Suprapubic skin (tissue), 4 donors: ENCODE data around the gene RB1. TPM values are rescaled to one million over a fixed set of nuclear protein-coding genes. Genes with fewer than 3 reads are reported as not detected.

Experiments
- DNase-seq, 2 donors: peaks; one replicate each; pipeline ENCODE4 v3.0.0-alpha.2; 2019; ENCODE audit warnings: low spot score in 2 of 2
- H3K27ac ChIP-seq: fragments of 200-600 bp; sonication (generic); one replicate; pipeline ENCODE4 v1.5.1; 2019
- H3K27me3 ChIP-seq: fragments of 200-600 bp; sonication (generic); one replicate; pipeline ENCODE4 v1.5.1; 2019
- H3K36me3 ChIP-seq: fragments of 200-600 bp; sonication (generic); one replicate; pipeline ENCODE4 v1.5.1; 2019
- H3K4me1 ChIP-seq: fragments of 200-600 bp; sonication (generic); one replicate; pipeline ENCODE4 v1.5.1; 2019
- H3K4me3 ChIP-seq: fragments of 200-600 bp; sonication (generic); one replicate; pipeline ENCODE4 v1.5.1; 2019; ENCODE audit warnings: mild to moderate bottlenecking
- H3K9me3 ChIP-seq: fragments of 200-600 bp; sonication (generic); one replicate; pipeline ENCODE4 v1.5.1; 2019
- EP300 ChIP-seq: sonication (generic); formaldehyde crosslinking; IDR thresholded peaks from one replicate; pipeline ENCODE4 v1.6.1; 2017; ENCODE audit warnings: antibody characterized with exemption
- POLR2A ChIP-seq, 2 donors: fragments of 450-650 bp; IDR thresholded peaks; one replicate each; pipeline ENCODE4 v1.6.1; 2017; ENCODE audit warnings: antibody characterized with exemption in 2 of 2, mild to moderate bottlenecking in 2 of 2, moderate library complexity in 2 of 2
- POLR2AphosphoS5 ChIP-seq, 3 donors: sonication (generic); formaldehyde crosslinking; IDR thresholded peaks; one replicate each; pipeline ENCODE4 v1.6.1; 2017; ENCODE audit warnings: antibody characterized with exemption in 3 of 3
- WGBS: methylation state at CpG from one replicate; pipeline ENCODE4 v1.1.5; 2018; 5-methylcytosine and 5-hydroxymethylcytosine counted together
- total RNA-seq, 4 donors: library from RNA; depleted of rRNA; stranded (reverse); fragments of >200 nt; gene quantifications; one replicate each; pipeline ENCODE4 v1.1.0, GENCODE V29; 2016
- TF ChIP-seq, protein P1 (sequence below), 2 donors: fragments of 200-600 bp in 1 of 2; fragments of 450-650 bp in 1 of 2; sonication (generic) in 1 of 2; IDR thresholded peaks; one replicate each; pipeline ENCODE4 v1.5.1; 2016 to 2019; ENCODE audit warnings: antibody characterized with exemption in 2 of 2, mild to moderate bottlenecking in 1 of 2, moderate library complexity in 1 of 2

RB1 gene
- 10 to 100 TPM; 18.0 to 31.5 (median 20.7) TPM for total RNA-seq

DNA sequence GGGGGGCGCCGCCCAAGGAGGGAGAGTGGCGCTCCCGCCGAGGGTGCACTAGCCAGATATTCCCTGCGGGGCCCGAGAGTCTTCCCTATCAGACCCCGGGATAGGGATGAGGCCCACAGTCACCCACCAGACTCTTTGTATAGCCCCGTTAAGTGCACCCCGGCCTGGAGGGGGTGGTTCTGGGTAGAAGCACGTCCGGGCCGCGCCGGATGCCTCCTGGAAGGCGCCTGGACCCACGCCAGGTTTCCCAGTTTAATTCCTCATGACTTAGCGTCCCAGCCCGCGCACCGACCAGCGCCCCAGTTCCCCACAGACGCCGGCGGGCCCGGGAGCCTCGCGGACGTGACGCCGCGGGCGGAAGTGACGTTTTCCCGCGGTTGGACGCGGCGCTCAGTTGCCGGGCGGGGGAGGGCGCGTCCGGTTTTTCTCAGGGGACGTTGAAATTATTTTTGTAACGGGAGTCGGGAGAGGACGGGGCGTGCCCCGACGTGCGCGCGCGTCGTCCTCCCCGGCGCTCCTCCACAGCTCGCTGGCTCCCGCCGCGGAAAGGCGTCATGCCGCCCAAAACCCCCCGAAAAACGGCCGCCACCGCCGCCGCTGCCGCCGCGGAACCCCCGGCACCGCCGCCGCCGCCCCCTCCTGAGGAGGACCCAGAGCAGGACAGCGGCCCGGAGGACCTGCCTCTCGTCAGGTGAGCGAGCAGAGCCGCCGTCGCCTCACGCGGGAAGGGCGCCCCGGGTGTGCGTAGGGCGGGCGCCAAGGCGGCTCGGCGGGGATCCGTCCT lies at the start of gene RB1:
TSS of gene RB1 (plus strand) at position 393 of the 784 bp plus-strand sequence. CDS start at position 555, 162 bp downstream.
- TF ChIP-seq EP300 (no peak), POLR2AphosphoS5 (IDR thresholded peaks at IDR 0.05) (peak; percentile 89 to 94 (median 90)), POLR2A (IDR thresholded peaks at IDR 0.05) (peak; percentile 77 to 96)
- H3K36me3 ChIP-seq: peaks cover 5% of the 10 kb centered on the region
- WGBS: under 1% methylated on average over 45 of the region's 96 CpGs
- no peaks in the 10 kb centered on the region for H3K27me3 ChIP-seq
- peaks cover 23% of the 10 kb centered on the region for H3K4me1 ChIP-seq
- no peaks in the 10 kb centered on the region for H3K9me3 ChIP-seq
- DNase-seq: peak; percentile 96 to 97
- H3K4me3 ChIP-seq: peak within 1 kb of the TSS; percentile 87
- peak within 1 kb of the TSS; percentile 97 for H3K27ac ChIP-seq

- DNase-seq: no peak
- peaks cover 47% of the 10 kb centered on the region for H3K36me3 ChIP-seq
- H3K4me3 ChIP-seq: no peak overlapping the region
- TF ChIP-seq POLR2A (IDR thresholded peaks at IDR 0.05): no peak
- H3K27ac ChIP-seq: no peak overlapping the region
- WGBS: 86% methylated on average over 2 of the region's 2 CpGs
- peaks cover 42% of the 10 kb centered on the region for H3K4me1 ChIP-seq
- no peaks in the 10 kb centered on the region for H3K9me3 ChIP-seq
- H3K27me3 ChIP-seq: no peaks in the 10 kb centered on the region
These were observed 49.7 kb upstream of the RB1 start for GRCh38 chr13:48253849-48254248.

DNA sequence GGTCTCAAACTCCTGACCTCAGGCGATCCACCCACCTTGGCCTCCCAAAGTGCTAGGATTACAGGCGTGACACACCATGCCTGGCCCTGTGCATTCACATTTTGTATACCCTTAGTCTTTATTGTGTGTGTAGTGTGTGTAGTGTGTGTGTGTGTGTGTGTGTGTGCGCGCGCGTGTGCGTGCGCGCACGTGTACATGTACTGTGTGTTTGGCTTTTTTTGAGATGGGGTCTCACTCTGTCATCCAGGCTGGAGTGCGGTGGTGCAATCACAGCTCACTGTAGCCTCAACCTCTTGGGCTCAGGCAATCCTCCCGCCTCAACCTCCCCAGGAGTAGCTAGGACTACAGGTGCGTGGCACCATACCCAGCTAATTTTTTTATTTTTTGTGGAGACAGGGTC lies 48.5 kb upstream of the RB1 start:
- Histone ChIP-seq H3K9me3 (no peaks in the 10 kb centered on the region), H3K27ac (no peak overlapping the region), H3K36me3 (peaks cover 60% of the 10 kb centered on the region), H3K4me3 (no peak overlapping the region), H3K27me3 (no peaks in the 10 kb centered on the region), H3K4me1 (peaks cover 37% of the 10 kb centered on the region)
- TF ChIP-seq, protein P1, sequence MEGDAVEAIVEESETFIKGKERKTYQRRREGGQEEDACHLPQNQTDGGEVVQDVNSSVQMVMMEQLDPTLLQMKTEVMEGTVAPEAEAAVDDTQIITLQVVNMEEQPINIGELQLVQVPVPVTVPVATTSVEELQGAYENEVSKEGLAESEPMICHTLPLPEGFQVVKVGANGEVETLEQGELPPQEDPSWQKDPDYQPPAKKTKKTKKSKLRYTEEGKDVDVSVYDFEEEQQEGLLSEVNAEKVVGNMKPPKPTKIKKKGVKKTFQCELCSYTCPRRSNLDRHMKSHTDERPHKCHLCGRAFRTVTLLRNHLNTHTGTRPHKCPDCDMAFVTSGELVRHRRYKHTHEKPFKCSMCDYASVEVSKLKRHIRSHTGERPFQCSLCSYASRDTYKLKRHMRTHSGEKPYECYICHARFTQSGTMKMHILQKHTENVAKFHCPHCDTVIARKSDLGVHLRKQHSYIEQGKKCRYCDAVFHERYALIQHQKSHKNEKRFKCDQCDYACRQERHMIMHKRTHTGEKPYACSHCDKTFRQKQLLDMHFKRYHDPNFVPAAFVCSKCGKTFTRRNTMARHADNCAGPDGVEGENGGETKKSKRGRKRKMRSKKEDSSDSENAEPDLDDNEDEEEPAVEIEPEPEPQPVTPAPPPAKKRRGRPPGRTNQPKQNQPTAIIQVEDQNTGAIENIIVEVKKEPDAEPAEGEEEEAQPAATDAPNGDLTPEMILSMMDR (IDR thresholded peaks at IDR 0.05): no peak
- TF ChIP-seq EP300 (no peak), POLR2AphosphoS5 (IDR thresholded peaks at IDR 0.05) (no peak), POLR2A (IDR thresholded peaks at IDR 0.05) (no peak)
- WGBS: 94% methylated on average over 13 of the region's 13 CpGs
- DNase-seq: no peak

GRCh38 chr13:48255954-48256353 lies 47.6 kb upstream of the RB1 start:
- H3K36me3 ChIP-seq: peaks cover 68% of the 10 kb centered on the region
- WGBS: 59% methylated on average over 1 of the region's 1 CpG

DNA sequence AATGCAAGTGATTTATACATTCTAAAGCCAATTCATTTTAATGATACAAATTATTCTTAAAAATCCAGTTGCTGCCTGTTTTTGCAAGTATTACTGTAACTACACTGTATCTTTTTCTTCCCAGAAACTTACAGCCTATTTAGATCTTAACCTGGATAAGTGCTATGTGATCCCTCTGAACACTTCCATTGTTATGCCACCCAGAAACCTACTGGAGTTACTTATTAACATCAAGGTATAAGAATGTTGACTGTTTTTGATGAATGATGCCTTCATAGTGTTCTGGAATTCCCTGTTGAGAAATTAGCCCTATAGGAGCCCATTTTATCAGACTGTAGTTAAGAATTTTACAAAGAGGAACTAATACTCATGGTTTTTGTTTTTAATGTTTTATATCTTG lies 45.5 kb upstream of the RB1 start:
- TF ChIP-seq EP300 (no peak), POLR2AphosphoS5 (IDR thresholded peaks at IDR 0.05) (no peak), POLR2A (IDR thresholded peaks at IDR 0.05) (no peak)
- TF ChIP-seq, protein P1 (IDR thresholded peaks at IDR 0.05): no peak
- no peak overlapping the region for H3K4me3 ChIP-seq
- peaks cover 80% of the 10 kb centered on the region for H3K36me3 ChIP-seq
- H3K27ac ChIP-seq: no peak overlapping the region
- peaks cover 12% of the 10 kb centered on the region for H3K4me1 ChIP-seq
- H3K27me3 ChIP-seq: no peaks in the 10 kb centered on the region
- no peak for DNase-seq
- H3K9me3 ChIP-seq: no peaks in the 10 kb centered on the region

More at GRCh38 chr13:48255954-48256353, 47.6 kb upstream of the RB1 start:
- no peak for TF ChIP-seq POLR2A (IDR thresholded peaks at IDR 0.05)
- TF ChIP-seq, protein P1 (IDR thresholded peaks at IDR 0.05): no peak
- no peak for TF ChIP-seq POLR2AphosphoS5 (IDR thresholded peaks at IDR 0.05)
- TF ChIP-seq EP300: no peak
- Histone ChIP-seq H3K27ac (no peak overlapping the region), H3K27me3 (no peaks in the 10 kb centered on the region), H3K9me3 (no peaks in the 10 kb centered on the region), H3K4me3 (no peak overlapping the region), H3K4me1 (peaks cover 30% of the 10 kb centered on the region)
- DNase-seq: no peak

DNA sequence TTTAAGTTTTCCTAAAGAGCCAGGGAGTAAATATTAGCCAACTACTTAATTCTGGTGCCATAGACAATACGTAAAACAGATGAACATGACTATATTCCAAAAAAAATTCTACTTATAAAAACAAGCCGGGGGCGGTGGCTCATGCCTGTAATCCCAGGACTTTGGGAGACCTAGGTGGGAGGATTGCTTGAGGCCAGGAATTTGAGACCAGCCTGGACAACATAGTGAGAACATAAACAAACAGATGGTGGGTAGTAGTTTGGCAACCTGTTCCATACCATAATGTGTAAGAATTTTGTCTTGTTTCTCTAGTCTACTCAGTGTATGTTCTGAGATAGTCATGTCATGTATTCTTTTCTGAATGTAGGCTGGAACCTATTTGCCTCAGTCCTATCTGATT lies 45.1 kb upstream of the RB1 start:
- Histone ChIP-seq H3K27me3 (no peaks in the 10 kb centered on the region), H3K9me3 (no peaks in the 10 kb centered on the region), H3K4me1 (peaks cover 8% of the 10 kb centered on the region), H3K4me3 (no peak overlapping the region), H3K36me3 (peaks cover 84% of the 10 kb centered on the region), H3K27ac (no peak overlapping the region)
- TF ChIP-seq POLR2A (IDR thresholded peaks at IDR 0.05): no peak
- TF ChIP-seq POLR2AphosphoS5 (IDR thresholded peaks at IDR 0.05): no peak
- no peak for TF ChIP-seq EP300
- TF ChIP-seq, protein P1 (IDR thresholded peaks at IDR 0.05): no peak
- DNase-seq: no peak
- WGBS: 86% methylated on average over 3 of the region's 3 CpGs
